Measurements from ENCODE around the gene GSG1. TPM values are rescaled to one million over a fixed set of nuclear protein-coding genes. Genes with fewer than 3 reads are reported as not detected.

Gene GSG1
- total RNA-seq, 1 donor from 2014 or later, result not detected

DNA sequence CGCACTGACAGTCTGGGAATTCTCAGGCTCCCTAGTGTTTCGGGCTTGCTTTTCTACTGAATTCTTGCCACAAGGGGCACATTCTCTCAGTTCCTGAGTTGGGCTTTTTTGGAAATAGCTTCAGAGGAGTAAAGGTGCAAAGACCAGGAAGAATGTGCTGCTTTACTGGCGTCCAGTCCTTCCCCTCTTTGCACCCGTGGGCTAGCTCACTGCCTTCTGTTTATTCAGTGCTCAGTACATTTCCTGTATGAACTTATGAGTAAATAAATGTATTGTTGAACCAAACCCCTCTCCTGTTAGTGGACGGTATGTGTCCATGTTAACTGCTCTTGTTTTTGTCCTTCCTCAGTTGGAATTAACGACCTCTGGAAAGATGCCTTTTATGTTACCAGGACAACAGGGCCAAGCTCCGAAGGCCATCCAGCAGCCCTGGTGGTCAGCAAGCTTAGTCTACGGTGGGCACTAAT lies 24.0 kb downstream of the GSG1 start:
- H3K36me3 Mint-ChIP-seq (ENCODE audit: unreplicated experiment), result peaks cover 29% of the 10 kb centered on the region
- H3K9me3 Mint-ChIP-seq (ENCODE audit: unreplicated experiment), result no peaks in the 10 kb centered on the region
- H3K4me3 Mint-ChIP-seq (ENCODE audit: unreplicated experiment), result no peak overlapping the region
- no peaks in the 10 kb centered on the region for H3K27me3 Mint-ChIP-seq (ENCODE audit: unreplicated experiment)
- H3K27ac Mint-ChIP-seq (ENCODE audit: unreplicated experiment), result no peak overlapping the region
- TF ChIP-seq, protein P1, sequence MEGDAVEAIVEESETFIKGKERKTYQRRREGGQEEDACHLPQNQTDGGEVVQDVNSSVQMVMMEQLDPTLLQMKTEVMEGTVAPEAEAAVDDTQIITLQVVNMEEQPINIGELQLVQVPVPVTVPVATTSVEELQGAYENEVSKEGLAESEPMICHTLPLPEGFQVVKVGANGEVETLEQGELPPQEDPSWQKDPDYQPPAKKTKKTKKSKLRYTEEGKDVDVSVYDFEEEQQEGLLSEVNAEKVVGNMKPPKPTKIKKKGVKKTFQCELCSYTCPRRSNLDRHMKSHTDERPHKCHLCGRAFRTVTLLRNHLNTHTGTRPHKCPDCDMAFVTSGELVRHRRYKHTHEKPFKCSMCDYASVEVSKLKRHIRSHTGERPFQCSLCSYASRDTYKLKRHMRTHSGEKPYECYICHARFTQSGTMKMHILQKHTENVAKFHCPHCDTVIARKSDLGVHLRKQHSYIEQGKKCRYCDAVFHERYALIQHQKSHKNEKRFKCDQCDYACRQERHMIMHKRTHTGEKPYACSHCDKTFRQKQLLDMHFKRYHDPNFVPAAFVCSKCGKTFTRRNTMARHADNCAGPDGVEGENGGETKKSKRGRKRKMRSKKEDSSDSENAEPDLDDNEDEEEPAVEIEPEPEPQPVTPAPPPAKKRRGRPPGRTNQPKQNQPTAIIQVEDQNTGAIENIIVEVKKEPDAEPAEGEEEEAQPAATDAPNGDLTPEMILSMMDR (IDR thresholded peaks at IDR 0.05), result no peak
- peaks cover 8% of the 10 kb centered on the region for H3K4me1 Mint-ChIP-seq (ENCODE audit: unreplicated experiment)
- DNase-seq (ENCODE audit: extremely low spot score, unreplicated experiment), result no peak

DNA sequence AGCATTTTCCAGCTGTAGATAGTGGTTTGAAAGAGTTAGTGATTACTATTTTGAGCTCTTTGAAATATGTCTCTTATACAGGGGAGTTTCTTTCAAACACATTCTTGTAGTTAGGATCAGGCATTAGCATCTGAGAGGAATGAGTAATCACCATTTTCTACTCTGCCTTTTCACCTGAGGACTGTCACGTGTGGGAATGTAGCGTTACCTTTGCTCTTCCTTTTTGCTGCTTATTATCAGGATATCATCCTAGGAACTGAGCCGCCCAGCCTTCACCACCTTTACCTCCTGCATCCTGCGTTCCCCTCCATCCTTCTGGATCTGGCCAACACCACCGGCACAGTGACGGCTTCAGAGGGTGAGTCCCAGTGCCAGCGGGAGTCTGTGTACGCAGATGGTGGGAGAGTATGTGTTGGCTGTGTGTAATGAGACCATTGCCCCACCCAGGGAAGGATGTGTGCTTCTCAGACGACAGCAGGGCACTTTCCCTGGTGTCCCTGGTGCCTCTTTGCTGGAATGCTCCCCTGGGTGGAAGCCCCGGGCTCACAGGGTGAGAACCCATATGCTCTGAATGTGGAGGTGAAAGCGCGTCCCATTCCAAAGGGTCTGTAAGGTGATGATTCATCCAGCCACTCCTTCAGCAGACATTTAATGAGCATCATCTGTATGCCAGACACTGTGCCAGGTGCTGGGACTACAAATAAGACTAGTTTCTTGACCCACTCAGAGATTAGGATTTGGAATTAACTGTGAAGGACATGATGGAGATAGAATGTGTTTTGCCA lies 27.5 kb downstream of the GSG1 start:
- TF ChIP-seq, protein P1 (IDR thresholded peaks at IDR 0.05), result no peak
- Mint-ChIP-seq H3K9me3 (ENCODE audit: unreplicated experiment) (no peaks in the 10 kb centered on the region), H3K4me1 (ENCODE audit: unreplicated experiment) (peaks cover 8% of the 10 kb centered on the region), H3K36me3 (ENCODE audit: unreplicated experiment) (peaks cover 38% of the 10 kb centered on the region), H3K27ac (ENCODE audit: unreplicated experiment) (no peak overlapping the region), H3K4me3 (ENCODE audit: unreplicated experiment) (no peak overlapping the region), H3K27me3 (ENCODE audit: unreplicated experiment) (no peaks in the 10 kb centered on the region)
- no peak for DNase-seq (ENCODE audit: extremely low spot score, unreplicated experiment)

DNA sequence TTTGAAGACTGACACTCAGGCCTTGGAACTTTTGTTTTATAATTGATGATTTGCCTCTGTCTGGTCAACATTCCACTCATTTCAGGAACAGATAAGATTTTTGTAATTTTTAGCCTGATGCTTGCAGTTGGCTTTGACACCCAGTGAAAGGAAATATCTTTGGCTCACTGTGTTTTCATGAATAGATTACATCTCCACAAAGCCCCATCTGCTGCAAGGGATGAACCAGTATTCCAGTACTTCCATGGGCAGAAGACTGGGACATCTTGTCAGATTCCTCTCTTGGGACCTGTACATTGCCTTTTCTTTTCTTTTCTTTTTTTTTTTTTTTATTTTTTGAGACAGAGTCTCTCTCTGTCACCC lies 28.4 kb downstream of the GSG1 start:
- H3K27me3 Mint-ChIP-seq (ENCODE audit: unreplicated experiment), result no peaks in the 10 kb centered on the region
- peaks cover 13% of the 10 kb centered on the region for H3K4me1 Mint-ChIP-seq (ENCODE audit: unreplicated experiment)
- no peaks in the 10 kb centered on the region for H3K9me3 Mint-ChIP-seq (ENCODE audit: unreplicated experiment)
- H3K27ac Mint-ChIP-seq (ENCODE audit: unreplicated experiment), result no peak overlapping the region
- TF ChIP-seq, protein P1 (IDR thresholded peaks at IDR 0.05), result no peak
- no peak overlapping the region for H3K4me3 Mint-ChIP-seq (ENCODE audit: unreplicated experiment)
- H3K36me3 Mint-ChIP-seq (ENCODE audit: unreplicated experiment), result peaks cover 31% of the 10 kb centered on the region
- DNase-seq (ENCODE audit: extremely low spot score, unreplicated experiment), result no peak

DNA sequence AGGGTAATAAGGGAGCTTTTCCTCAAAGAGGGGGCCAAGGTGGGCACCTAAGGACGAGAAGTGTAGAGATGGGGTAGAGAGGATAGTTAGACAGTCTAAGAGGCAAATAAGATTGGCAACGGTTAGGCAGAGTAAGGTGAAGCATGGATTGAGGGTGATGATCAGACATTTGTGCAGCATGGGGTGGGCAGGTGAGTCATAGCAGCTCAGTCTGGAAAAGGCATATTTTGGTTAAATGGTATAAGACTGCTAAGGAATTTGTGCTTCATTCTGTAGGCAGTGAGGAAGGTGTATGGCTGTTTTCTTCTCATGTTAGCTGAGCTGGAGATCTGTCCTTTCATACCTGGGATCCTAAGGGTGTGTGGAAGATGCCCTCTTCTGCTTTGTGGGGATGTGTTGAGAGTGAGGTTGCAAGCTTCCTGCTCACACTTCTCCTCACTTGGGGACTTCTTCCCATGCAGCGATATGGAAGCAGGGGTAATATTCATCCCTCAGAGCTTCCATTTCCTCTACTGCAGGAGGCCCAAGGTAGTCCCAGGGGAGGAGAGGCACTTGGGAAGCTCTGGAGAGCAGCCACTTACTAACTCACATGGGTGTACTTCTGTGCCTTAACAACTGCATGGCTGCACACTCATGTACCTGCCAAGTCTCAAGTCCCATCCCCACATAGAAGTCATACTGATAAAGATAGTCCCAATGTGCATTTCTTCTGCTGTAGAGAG lies 28.9 kb downstream of the GSG1 start:
- Mint-ChIP-seq H3K27ac (ENCODE audit: unreplicated experiment) (no peak overlapping the region), H3K27me3 (ENCODE audit: unreplicated experiment) (no peaks in the 10 kb centered on the region), H3K4me1 (ENCODE audit: unreplicated experiment) (peaks cover 13% of the 10 kb centered on the region), H3K9me3 (ENCODE audit: unreplicated experiment) (no peaks in the 10 kb centered on the region), H3K4me3 (ENCODE audit: unreplicated experiment) (no peak overlapping the region), H3K36me3 (ENCODE audit: unreplicated experiment) (peaks cover 25% of the 10 kb centered on the region)
- TF ChIP-seq, protein P1 (IDR thresholded peaks at IDR 0.05), result no peak
- DNase-seq (ENCODE audit: extremely low spot score, unreplicated experiment), result no peak

DNA sequence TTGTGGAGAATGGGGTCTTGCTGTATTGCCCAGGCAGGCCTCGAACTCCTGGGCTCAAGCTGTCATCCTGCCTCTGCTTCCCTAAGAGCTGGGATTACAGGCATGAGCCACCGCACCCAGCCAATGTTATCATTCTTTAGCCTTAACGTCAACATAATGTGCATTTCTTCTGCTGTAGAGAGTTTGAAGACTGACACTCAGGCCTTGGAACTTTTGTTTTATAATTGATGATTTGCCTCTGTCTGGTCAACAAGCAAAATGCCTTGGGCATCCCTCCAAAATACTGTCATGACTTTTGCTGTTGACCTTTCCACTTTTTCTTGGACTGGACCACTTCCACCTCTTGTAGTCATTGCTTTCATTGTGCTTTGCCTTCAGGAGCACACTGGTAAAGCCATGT lies 30.3 kb downstream of the GSG1 start:
- H3K27me3 Mint-ChIP-seq (ENCODE audit: unreplicated experiment), result no peaks in the 10 kb centered on the region
- no peak overlapping the region for H3K27ac Mint-ChIP-seq (ENCODE audit: unreplicated experiment)
- DNase-seq (ENCODE audit: extremely low spot score, unreplicated experiment), result no peak
- no peak overlapping the region for H3K4me3 Mint-ChIP-seq (ENCODE audit: unreplicated experiment)
- peaks cover 13% of the 10 kb centered on the region for H3K4me1 Mint-ChIP-seq (ENCODE audit: unreplicated experiment)
- TF ChIP-seq, protein P1 (IDR thresholded peaks at IDR 0.05), result no peak
- H3K9me3 Mint-ChIP-seq (ENCODE audit: unreplicated experiment), result no peaks in the 10 kb centered on the region
- peaks cover 26% of the 10 kb centered on the region for H3K36me3 Mint-ChIP-seq (ENCODE audit: unreplicated experiment)
